Measurements from ENCODE around the gene HMGB2. TPM values are rescaled to one million over a fixed set of nuclear protein-coding genes. Genes with fewer than 3 reads are reported as not detected.

The HMGB2 gene
- polyA plus RNA-seq, 1 donor from 2014 or later: 184 TPM

- Histone ChIP-seq H3K79me2 (replicated peaks; ENCODE audit: insufficient read depth, low read length) (peaks cover 13% of the 10 kb centered on the region), H3K9me3 (ENCODE audit: low read length) (no peaks in the 10 kb centered on the region), H2AFZ (ENCODE audit: low read depth, low read length) (no peak overlapping the region), H3K27ac (ENCODE audit: low read length) (no peak overlapping the region), H3K4me2 (ENCODE audit: low read length) (no peak overlapping the region), H3F3A (ENCODE audit: insufficient read depth, low read length, poor library complexity, severe bottlenecking) (no peaks in the 10 kb centered on the region), H3K4me3 (ENCODE audit: low read length) (no peak overlapping the region), H3K9ac (ENCODE audit: low read length) (no peak overlapping the region), H3K9me2 (ENCODE audit: insufficient read depth, low read length) (no peaks in the 10 kb centered on the region), H3K27me3 (ENCODE audit: insufficient read depth, low read depth, low read length) (no peaks in the 10 kb centered on the region), H3K36me3 (ENCODE audit: insufficient read depth, low read length) (no peaks in the 10 kb centered on the region), H4K20me1 (ENCODE audit: insufficient read depth) (no peaks in the 10 kb centered on the region)
- TF ChIP-seq POLR2AphosphoS5 (IDR thresholded peaks at IDR 0.05): no peak
- TF ChIP-seq EP300 (conservative IDR thresholded peaks at IDR 0.05; ENCODE audit: poor library complexity, severe bottlenecking): no peak
- TF ChIP-seq EZH2 (IDR thresholded peaks at IDR 0.05; ENCODE audit: borderline replicate concordance, insufficient read depth, low read length, poor library complexity, severe bottlenecking): no peak
- TF ChIP-seq REST (IDR thresholded peaks at IDR 0.05; ENCODE audit: borderline replicate concordance): no peak
- no peak for TF ChIP-seq RAD21 (conservative IDR thresholded peaks at IDR 0.05)
- no peak for TF ChIP-seq SMC3 (conservative IDR thresholded peaks at IDR 0.05; ENCODE audit: poor library complexity)
- no peak for TF ChIP-seq TAF1 (IDR thresholded peaks at IDR 0.05; ENCODE audit: low read depth)
- no peak for TF ChIP-seq CTCF (IDR thresholded peaks at IDR 0.05; ENCODE audit: poor library complexity, severe bottlenecking)
- no peak for TF ChIP-seq MXI1 (conservative IDR thresholded peaks at IDR 0.05; ENCODE audit: poor library complexity, severe bottlenecking)
Measured at GRCh38 chr4:173379929-173380328, 45.8 kb upstream of the HMGB2 start.

- Histone ChIP-seq H3K9me3 (ENCODE audit: low read length) (no peaks in the 10 kb centered on the region), H3K79me2 (replicated peaks; ENCODE audit: insufficient read depth, low read length) (peaks cover 34% of the 10 kb centered on the region)
Measured at GRCh38 chr4:173374588-173374987, 40.4 kb upstream of the HMGB2 start.

More at GRCh38 chr4:173374588-173374987, 40.4 kb upstream of the HMGB2 start:
- no peak overlapping the region for H3K4me2 ChIP-seq (ENCODE audit: low read length)
- H3K27me3 ChIP-seq (ENCODE audit: insufficient read depth, low read depth, low read length): no peaks in the 10 kb centered on the region
- H3F3A ChIP-seq (ENCODE audit: insufficient read depth, low read length, poor library complexity, severe bottlenecking): no peaks in the 10 kb centered on the region
- H3K27ac ChIP-seq (ENCODE audit: low read length): no peak overlapping the region
- no peaks in the 10 kb centered on the region for H4K20me1 ChIP-seq (ENCODE audit: insufficient read depth)
- no peaks in the 10 kb centered on the region for H3K36me3 ChIP-seq (ENCODE audit: insufficient read depth, low read length)
- no peaks in the 10 kb centered on the region for H3K9me2 ChIP-seq (ENCODE audit: insufficient read depth, low read length)
- no peak overlapping the region for H3K9ac ChIP-seq (ENCODE audit: low read length)
- TF ChIP-seq EP300 (conservative IDR thresholded peaks at IDR 0.05; ENCODE audit: poor library complexity, severe bottlenecking): no peak
- H2AFZ ChIP-seq (ENCODE audit: low read depth, low read length): no peak overlapping the region
- H3K4me3 ChIP-seq (ENCODE audit: low read length): no peak overlapping the region
